ENCODE results near the gene DAPK3. TPM values are rescaled to one million over a fixed set of nuclear protein-coding genes. Genes with fewer than 3 reads are reported as not detected.

Gene DAPK3
- total and polyA plus RNA-seq, 12 donors, result 72.5 to 222 (median 112) TPM

DNA sequence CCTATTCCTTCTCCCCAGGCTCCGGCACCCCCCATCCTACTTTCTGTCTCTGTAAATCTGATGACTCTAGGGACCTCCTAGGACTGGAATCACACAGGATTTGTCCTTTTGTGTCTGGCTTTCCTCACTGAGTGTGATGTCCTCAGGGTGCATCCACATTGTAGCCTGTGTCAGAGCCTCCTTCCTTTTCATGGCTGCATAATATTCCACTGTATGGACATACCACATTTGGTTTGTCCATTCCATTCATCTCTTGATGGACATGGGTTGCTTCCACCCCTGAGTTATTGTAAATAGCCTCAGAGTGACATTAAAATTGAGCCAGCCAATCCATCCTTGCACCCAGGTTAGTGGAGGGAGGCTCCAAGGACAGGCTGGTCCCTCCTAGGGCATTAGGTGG lies 60.8 kb downstream of the DAPK3 start:
- WGBS, 2 donors, result 100% methylated on average over 1 of the region's 1 CpG
- no peak for DNase-seq
- intact Hi-C loops (cut with DNase I), result no loop called here

More for the DNA sequence above, 60.8 kb downstream of the DAPK3 start:
- H3K27ac ChIP-seq, result no peak overlapping the region
- H3K4me1 ChIP-seq, result no peaks in the 10 kb centered on the region
- no peak overlapping the region for H3K4me3 ChIP-seq
- TF ChIP-seq, protein P1, sequence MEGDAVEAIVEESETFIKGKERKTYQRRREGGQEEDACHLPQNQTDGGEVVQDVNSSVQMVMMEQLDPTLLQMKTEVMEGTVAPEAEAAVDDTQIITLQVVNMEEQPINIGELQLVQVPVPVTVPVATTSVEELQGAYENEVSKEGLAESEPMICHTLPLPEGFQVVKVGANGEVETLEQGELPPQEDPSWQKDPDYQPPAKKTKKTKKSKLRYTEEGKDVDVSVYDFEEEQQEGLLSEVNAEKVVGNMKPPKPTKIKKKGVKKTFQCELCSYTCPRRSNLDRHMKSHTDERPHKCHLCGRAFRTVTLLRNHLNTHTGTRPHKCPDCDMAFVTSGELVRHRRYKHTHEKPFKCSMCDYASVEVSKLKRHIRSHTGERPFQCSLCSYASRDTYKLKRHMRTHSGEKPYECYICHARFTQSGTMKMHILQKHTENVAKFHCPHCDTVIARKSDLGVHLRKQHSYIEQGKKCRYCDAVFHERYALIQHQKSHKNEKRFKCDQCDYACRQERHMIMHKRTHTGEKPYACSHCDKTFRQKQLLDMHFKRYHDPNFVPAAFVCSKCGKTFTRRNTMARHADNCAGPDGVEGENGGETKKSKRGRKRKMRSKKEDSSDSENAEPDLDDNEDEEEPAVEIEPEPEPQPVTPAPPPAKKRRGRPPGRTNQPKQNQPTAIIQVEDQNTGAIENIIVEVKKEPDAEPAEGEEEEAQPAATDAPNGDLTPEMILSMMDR (IDR thresholded peaks at IDR 0.05), result no peak
- H3K27me3 ChIP-seq, result no peaks in the 10 kb centered on the region
- no peak for ATAC-seq
- no peaks in the 10 kb centered on the region for H3K36me3 ChIP-seq
- H3K9me3 ChIP-seq, result peaks cover 0 to 19% (median 8%) of the 10 kb centered on the region in 11 donors

Small RNAs within 50 kb of the gene (microRNA-seq; reads per million reads assigned to microRNA genes)
- 0 reads per million in 2 donors for gene MIR637

Other genes starting within 250 kb of the DAPK3 start
- 10 to 100 TPM in 6 of 10 donors, 1 to 10 TPM in 4; 7.4 to 16.6 (median 10.7) TPM for gene APBA3, start 209.4 kb downstream of the DAPK3 start, total RNA-seq
- gene APBA3, start 209.4 kb downstream of the DAPK3 start, polyA plus RNA-seq, result 10 to 100 TPM; 20.0 to 22.6 TPM
- 10 to 100 TPM; 61.4 to 93.4 (median 67.0) TPM for gene MRPL54, start 208.4 kb downstream of the DAPK3 start, total RNA-seq
- gene MRPL54, start 208.4 kb downstream of the DAPK3 start, polyA plus RNA-seq, result 100 to 1,000 TPM; 124 TPM
- gene RAX2, start 198.9 kb downstream of the DAPK3 start, total RNA-seq, result not detected
- gene RAX2, start 198.9 kb downstream of the DAPK3 start, polyA plus RNA-seq, result not detected
- 1 to 10 TPM in 1 of 10 donors, under 1 TPM in 9; 0.14 to 4.9 (median 0.44) TPM for gene MATK, start 184.7 kb downstream of the DAPK3 start, total RNA-seq
- gene MATK, start 184.7 kb downstream of the DAPK3 start, polyA plus RNA-seq, result 1 to 10 TPM in 1 of 2 donors, under 1 TPM in 1; 0.97 to 1.2 TPM
- gene ZFR2, start 102.1 kb downstream of the DAPK3 start, total RNA-seq, result under 1 TPM in 2 of 10 donors, not detected in 8; 0.04 to 0.29 TPM
- not detected for gene ZFR2, start 102.1 kb downstream of the DAPK3 start, polyA plus RNA-seq
- gene ATCAY, start 90.4 kb downstream of the DAPK3 start, total RNA-seq, result not detected
- gene ATCAY, start 90.4 kb downstream of the DAPK3 start, polyA plus RNA-seq, result not detected
- 1,000 to 10,000 TPM in 1 of 10 donors, 100 to 1,000 TPM in 9; 241 to 2,570 (median 640) TPM for gene NMRK2, start 38.0 kb downstream of the DAPK3 start, total RNA-seq
- 1,000 to 10,000 TPM; 1,128 to 1,168 TPM for gene NMRK2, start 38.0 kb downstream of the DAPK3 start, polyA plus RNA-seq
- 1,000 to 10,000 TPM; 1,845 to 2,887 (median 2,645) TPM for gene EEF2, start 14.4 kb upstream of the DAPK3 start, total RNA-seq
- gene EEF2, start 14.4 kb upstream of the DAPK3 start, polyA plus RNA-seq, result 1,000 to 10,000 TPM in 1 of 2 donors, 100 to 1,000 TPM in 1; 704 to 1,279 TPM
- 10 to 100 TPM; 11.5 to 22.8 (median 14.3) TPM for gene PIAS4, start 36.6 kb upstream of the DAPK3 start, total RNA-seq
- gene PIAS4, start 36.6 kb upstream of the DAPK3 start, polyA plus RNA-seq, result 10 to 100 TPM in 1 of 2 donors, 1 to 10 TPM in 1; 8.5 to 10.5 TPM
- gene ZBTB7A, start 95.8 kb upstream of the DAPK3 start, total RNA-seq, result 10 to 100 TPM; 20.3 to 40.5 (median 26.3) TPM
- 10 to 100 TPM in 1 of 2 donors, 1 to 10 TPM in 1; 9.6 to 13.2 TPM for gene ZBTB7A, start 95.8 kb upstream of the DAPK3 start, polyA plus RNA-seq
- 100 to 1,000 TPM in 5 of 10 donors, 10 to 100 TPM in 5; 91.5 to 155 (median 101) TPM for gene MAP2K2, start 153.0 kb upstream of the DAPK3 start, total RNA-seq
- gene MAP2K2, start 153.0 kb upstream of the DAPK3 start, polyA plus RNA-seq, result 100 to 1,000 TPM; 163 to 288 TPM
- not detected for gene CREB3L3, start 182.5 kb upstream of the DAPK3 start, total RNA-seq
- under 1 TPM in 1 of 2 donors, not detected in 1; 0.01 TPM for gene CREB3L3, start 182.5 kb upstream of the DAPK3 start, polyA plus RNA-seq
- 10 to 100 TPM in 8 of 10 donors, 1 to 10 TPM in 2; 7.9 to 14.6 (median 11.9) TPM for gene SIRT6, start 211.5 kb upstream of the DAPK3 start, total RNA-seq
- 10 to 100 TPM; 24.1 to 26.9 TPM for gene SIRT6, start 211.5 kb upstream of the DAPK3 start, polyA plus RNA-seq
- gene ANKRD24, start 211.6 kb upstream of the DAPK3 start, total RNA-seq, result 1 to 10 TPM in 1 of 10 donors, under 1 TPM in 9; 0.12 to 1.0 (median 0.29) TPM
- under 1 TPM; 0.14 to 0.66 TPM for gene ANKRD24, start 211.6 kb upstream of the DAPK3 start, polyA plus RNA-seq

Data from heart right ventricle (tissue), 16 donors.